HEK293 (cell line): Measurements from ENCODE around the gene GNG7.

ENCODE experiments used
- BCL11A ChIP-seq: fragments of 450-650 bp; formaldehyde crosslinking; IDR thresholded peaks from 2 replicates; pipeline ENCODE4 v1.5.1; 2016; ENCODE audit warnings: low read depth, missing biosample characterization, missing genetic modification characterization
- KLF1 ChIP-seq: fragments of 450-650 bp; formaldehyde crosslinking; IDR thresholded peaks from 2 replicates; pipeline ENCODE4 v1.5.1; 2016; ENCODE audit warnings: missing biosample characterization, missing genetic modification characterization
- ZBTB20 ChIP-seq: fragments of 450-650 bp; formaldehyde crosslinking; IDR thresholded peaks from 2 replicates; pipeline ENCODE4 v1.5.1; 2016; ENCODE audit warnings: missing biosample characterization, missing genetic modification characterization
- ZFP37 ChIP-seq: fragments of 450-650 bp; formaldehyde crosslinking; IDR thresholded peaks from 2 replicates; pipeline ENCODE4 v1.5.1; 2016; ENCODE audit warnings: missing biosample characterization, missing genetic modification characterization
- ZNF140 ChIP-seq: fragments of 450-650 bp; formaldehyde crosslinking; IDR thresholded peaks from 2 replicates; pipeline ENCODE4 v1.5.1; 2016; ENCODE audit warnings: missing biosample characterization, missing genetic modification characterization
- ZNF324 ChIP-seq: fragments of 450-650 bp; formaldehyde crosslinking; IDR thresholded peaks from 2 replicates; pipeline ENCODE4 v1.5.1; 2016; ENCODE audit warnings: missing biosample characterization, missing genetic modification characterization
- ZNF350 ChIP-seq: fragments of 450-650 bp; formaldehyde crosslinking; IDR thresholded peaks from 2 replicates; pipeline ENCODE4 v1.5.0; 2017; ENCODE audit warnings: missing biosample characterization, mild to moderate bottlenecking, missing genetic modification characterization
- ZNF366 ChIP-seq: fragments of 450-650 bp; formaldehyde crosslinking; conservative IDR thresholded peaks from 2 replicates; pipeline ENCODE4 v1.5.1; 2016; ENCODE audit warnings: missing biosample characterization, missing genetic modification characterization
- ZNF629 ChIP-seq: fragments of 450-650 bp; formaldehyde crosslinking; IDR thresholded peaks from 2 replicates; pipeline ENCODE4 v1.5.1; 2017; ENCODE audit warnings: missing biosample characterization, missing genetic modification characterization
- ZNF654 ChIP-seq: fragments of 450-650 bp; formaldehyde crosslinking; IDR thresholded peaks from 2 replicates; pipeline ENCODE4 v1.5.1; 2016; ENCODE audit warnings: low read depth, missing biosample characterization, missing genetic modification characterization
- ZNF660 ChIP-seq: fragments of 450-650 bp; IDR thresholded peaks from 2 replicates; pipeline ENCODE4 v1.5.1; 2018; ENCODE audit warnings: missing biosample characterization, mild to moderate bottlenecking, missing genetic modification characterization
- TF ChIP-seq, protein P1 (sequence below): fragments of 450-650 bp; formaldehyde crosslinking; IDR thresholded peaks from 2 replicates; pipeline ENCODE4 v1.5.1; 2016; ENCODE audit warnings: missing biosample characterization, missing genetic modification characterization
- TF ChIP-seq, protein P2 (sequence below): fragments of 450-650 bp; formaldehyde crosslinking; IDR thresholded peaks from 2 replicates; pipeline ENCODE4 v1.5.1; 2016; ENCODE audit warnings: missing biosample characterization, missing genetic modification characterization
- TF ChIP-seq, protein P3 (sequence below): fragments of 450-650 bp; formaldehyde crosslinking; IDR thresholded peaks from 2 replicates; pipeline ENCODE4 v1.5.1; 2017; ENCODE audit warnings: missing biosample characterization, missing genetic modification characterization
- TF ChIP-seq, protein P4 (sequence below): fragments of 450-650 bp; formaldehyde crosslinking; IDR thresholded peaks from 2 replicates; pipeline ENCODE4 v1.5.1; 2016; ENCODE audit warnings: missing biosample characterization, missing genetic modification characterization
- TF ChIP-seq, protein P5 (sequence below): fragments of 450-650 bp; formaldehyde crosslinking; IDR thresholded peaks from 2 replicates; pipeline ENCODE4 v1.5.1; 2017; ENCODE audit warnings: missing biosample characterization, missing genetic modification characterization
- TF ChIP-seq, protein P6 (sequence below): fragments of 450-650 bp; formaldehyde crosslinking; IDR thresholded peaks from 2 replicates; pipeline ENCODE4 v1.5.1; 2017; ENCODE audit warnings: missing biosample characterization, missing genetic modification characterization
- TF ChIP-seq, protein P7 (sequence below): fragments of 450-650 bp; formaldehyde crosslinking; IDR thresholded peaks from 2 replicates; pipeline ENCODE4 v1.5.1; 2016; ENCODE audit warnings: missing biosample characterization, missing genetic modification characterization

Gene GNG7

DNA sequence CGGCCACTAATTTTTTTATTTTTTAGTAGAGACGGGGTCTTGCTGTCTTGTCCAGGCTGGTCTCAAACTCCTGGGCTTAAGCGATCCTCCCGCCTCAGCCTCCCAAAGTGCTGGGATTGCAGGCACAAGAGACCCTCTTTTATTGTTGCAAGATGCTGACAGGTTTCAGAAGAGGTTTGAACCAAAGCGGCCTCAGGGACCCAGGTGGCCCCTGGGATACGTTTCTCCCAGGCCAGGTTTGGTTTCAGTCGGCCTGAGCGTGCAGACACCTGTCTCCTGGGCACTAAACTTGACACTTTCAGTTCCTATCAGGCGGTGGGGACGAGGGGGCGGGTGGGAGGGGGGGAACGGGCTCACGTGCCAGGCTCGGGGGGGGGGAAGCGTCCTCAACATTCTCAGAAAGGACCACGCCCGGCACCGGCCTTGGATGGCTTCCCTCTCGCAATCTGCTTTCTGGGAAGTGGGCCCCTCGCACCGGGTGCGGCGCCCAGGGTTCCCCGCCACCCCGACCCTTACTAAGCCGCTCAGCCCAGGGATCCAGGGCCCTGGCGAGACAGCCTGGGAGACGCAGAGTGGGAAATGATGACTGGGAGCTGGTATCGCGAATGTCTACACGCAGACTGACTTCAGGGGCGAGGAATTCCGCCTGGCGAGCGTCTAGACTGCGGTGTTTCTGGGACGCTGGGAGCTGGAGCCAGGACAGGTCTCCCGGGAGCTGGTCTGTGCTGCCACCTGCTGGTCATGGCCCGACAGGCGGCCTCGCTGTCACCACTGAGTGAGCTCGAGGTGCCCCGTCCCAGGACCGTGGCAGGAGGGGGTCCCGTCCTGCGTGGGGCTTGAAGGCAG lies 91.6 kb downstream of the GNG7 start (continued):
- TF ChIP-seq ZNF140 (no peak), ZNF366 (no peak), ZNF660 (tag by site-specific recombination) (peak; percentile 85), ZFP37 (tag by site-specific recombination) (peak; percentile 57; the same call in 1 of the 2 replicates), BCL11A (tag by site-specific recombination) (peak; percentile 24; the same call in 1 of the 2 replicates), ZNF324 (peak; percentile 55; the same call in 1 of the 2 replicates), KLF1 (tag by site-specific recombination) (peak; percentile 63), ZNF350 (tag by site-specific recombination) (no peak), ZBTB20 (tag by site-specific recombination) (peak; percentile 87), ZNF654 (tag by site-specific recombination) (peak; percentile 97), ZNF629 (tag by site-specific recombination) (peak; percentile 63)
- TF ChIP-seq, protein P1, sequence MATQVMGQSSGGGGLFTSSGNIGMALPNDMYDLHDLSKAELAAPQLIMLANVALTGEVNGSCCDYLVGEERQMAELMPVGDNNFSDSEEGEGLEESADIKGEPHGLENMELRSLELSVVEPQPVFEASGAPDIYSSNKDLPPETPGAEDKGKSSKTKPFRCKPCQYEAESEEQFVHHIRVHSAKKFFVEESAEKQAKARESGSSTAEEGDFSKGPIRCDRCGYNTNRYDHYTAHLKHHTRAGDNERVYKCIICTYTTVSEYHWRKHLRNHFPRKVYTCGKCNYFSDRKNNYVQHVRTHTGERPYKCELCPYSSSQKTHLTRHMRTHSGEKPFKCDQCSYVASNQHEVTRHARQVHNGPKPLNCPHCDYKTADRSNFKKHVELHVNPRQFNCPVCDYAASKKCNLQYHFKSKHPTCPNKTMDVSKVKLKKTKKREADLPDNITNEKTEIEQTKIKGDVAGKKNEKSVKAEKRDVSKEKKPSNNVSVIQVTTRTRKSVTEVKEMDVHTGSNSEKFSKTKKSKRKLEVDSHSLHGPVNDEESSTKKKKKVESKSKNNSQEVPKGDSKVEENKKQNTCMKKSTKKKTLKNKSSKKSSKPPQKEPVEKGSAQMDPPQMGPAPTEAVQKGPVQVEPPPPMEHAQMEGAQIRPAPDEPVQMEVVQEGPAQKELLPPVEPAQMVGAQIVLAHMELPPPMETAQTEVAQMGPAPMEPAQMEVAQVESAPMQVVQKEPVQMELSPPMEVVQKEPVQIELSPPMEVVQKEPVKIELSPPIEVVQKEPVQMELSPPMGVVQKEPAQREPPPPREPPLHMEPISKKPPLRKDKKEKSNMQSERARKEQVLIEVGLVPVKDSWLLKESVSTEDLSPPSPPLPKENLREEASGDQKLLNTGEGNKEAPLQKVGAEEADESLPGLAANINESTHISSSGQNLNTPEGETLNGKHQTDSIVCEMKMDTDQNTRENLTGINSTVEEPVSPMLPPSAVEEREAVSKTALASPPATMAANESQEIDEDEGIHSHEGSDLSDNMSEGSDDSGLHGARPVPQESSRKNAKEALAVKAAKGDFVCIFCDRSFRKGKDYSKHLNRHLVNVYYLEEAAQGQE (tag by site-specific recombination), result 0 out of 2 replicates have a peak, but pooled peaks have one; percentile 26
- TF ChIP-seq, protein P2, sequence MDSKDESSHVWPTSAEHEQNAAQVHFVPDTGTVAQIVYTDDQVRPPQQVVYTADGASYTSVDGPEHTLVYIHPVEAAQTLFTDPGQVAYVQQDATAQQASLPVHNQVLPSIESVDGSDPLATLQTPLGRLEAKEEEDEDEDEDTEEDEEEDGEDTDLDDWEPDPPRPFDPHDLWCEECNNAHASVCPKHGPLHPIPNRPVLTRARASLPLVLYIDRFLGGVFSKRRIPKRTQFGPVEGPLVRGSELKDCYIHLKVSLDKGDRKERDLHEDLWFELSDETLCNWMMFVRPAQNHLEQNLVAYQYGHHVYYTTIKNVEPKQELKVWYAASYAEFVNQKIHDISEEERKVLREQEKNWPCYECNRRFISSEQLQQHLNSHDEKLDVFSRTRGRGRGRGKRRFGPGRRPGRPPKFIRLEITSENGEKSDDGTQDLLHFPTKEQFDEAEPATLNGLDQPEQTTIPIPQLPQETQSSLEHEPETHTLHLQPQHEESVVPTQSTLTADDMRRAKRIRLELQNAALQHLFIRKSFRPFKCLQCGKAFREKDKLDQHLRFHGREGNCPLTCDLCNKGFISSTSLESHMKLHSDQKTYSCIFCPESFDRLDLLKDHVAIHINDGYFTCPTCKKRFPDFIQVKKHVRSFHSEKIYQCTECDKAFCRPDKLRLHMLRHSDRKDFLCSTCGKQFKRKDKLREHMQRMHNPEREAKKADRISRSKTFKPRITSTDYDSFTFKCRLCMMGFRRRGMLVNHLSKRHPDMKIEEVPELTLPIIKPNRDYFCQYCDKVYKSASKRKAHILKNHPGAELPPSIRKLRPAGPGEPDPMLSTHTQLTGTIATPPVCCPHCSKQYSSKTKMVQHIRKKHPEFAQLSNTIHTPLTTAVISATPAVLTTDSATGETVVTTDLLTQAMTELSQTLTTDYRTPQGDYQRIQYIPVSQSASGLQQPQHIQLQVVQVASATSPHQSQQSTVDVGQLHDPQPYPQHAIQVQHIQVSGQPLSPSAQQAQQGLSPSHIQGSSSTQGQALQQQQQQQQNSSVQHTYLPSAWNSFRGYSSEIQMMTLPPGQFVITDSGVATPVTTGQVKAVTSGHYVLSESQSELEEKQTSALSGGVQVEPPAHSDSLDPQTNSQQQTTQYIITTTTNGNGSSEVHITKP (tag by site-specific recombination), result peak; percentile 32; the same call in 1 of the 2 replicates
- TF ChIP-seq, protein P3, sequence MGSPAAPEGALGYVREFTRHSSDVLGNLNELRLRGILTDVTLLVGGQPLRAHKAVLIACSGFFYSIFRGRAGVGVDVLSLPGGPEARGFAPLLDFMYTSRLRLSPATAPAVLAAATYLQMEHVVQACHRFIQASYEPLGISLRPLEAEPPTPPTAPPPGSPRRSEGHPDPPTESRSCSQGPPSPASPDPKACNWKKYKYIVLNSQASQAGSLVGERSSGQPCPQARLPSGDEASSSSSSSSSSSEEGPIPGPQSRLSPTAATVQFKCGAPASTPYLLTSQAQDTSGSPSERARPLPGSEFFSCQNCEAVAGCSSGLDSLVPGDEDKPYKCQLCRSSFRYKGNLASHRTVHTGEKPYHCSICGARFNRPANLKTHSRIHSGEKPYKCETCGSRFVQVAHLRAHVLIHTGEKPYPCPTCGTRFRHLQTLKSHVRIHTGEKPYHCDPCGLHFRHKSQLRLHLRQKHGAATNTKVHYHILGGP (tag by site-specific recombination), result no peak
- TF ChIP-seq, protein P4, sequence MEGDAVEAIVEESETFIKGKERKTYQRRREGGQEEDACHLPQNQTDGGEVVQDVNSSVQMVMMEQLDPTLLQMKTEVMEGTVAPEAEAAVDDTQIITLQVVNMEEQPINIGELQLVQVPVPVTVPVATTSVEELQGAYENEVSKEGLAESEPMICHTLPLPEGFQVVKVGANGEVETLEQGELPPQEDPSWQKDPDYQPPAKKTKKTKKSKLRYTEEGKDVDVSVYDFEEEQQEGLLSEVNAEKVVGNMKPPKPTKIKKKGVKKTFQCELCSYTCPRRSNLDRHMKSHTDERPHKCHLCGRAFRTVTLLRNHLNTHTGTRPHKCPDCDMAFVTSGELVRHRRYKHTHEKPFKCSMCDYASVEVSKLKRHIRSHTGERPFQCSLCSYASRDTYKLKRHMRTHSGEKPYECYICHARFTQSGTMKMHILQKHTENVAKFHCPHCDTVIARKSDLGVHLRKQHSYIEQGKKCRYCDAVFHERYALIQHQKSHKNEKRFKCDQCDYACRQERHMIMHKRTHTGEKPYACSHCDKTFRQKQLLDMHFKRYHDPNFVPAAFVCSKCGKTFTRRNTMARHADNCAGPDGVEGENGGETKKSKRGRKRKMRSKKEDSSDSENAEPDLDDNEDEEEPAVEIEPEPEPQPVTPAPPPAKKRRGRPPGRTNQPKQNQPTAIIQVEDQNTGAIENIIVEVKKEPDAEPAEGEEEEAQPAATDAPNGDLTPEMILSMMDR (tag by site-specific recombination), result peak; percentile 95
- TF ChIP-seq, protein P5, sequence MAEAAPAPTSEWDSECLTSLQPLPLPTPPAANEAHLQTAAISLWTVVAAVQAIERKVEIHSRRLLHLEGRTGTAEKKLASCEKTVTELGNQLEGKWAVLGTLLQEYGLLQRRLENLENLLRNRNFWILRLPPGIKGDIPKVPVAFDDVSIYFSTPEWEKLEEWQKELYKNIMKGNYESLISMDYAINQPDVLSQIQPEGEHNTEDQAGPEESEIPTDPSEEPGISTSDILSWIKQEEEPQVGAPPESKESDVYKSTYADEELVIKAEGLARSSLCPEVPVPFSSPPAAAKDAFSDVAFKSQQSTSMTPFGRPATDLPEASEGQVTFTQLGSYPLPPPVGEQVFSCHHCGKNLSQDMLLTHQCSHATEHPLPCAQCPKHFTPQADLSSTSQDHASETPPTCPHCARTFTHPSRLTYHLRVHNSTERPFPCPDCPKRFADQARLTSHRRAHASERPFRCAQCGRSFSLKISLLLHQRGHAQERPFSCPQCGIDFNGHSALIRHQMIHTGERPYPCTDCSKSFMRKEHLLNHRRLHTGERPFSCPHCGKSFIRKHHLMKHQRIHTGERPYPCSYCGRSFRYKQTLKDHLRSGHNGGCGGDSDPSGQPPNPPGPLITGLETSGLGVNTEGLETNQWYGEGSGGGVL (tag by site-specific recombination), result peak; percentile 22; the same call in 1 of the 2 replicates
- TF ChIP-seq, protein P6, sequence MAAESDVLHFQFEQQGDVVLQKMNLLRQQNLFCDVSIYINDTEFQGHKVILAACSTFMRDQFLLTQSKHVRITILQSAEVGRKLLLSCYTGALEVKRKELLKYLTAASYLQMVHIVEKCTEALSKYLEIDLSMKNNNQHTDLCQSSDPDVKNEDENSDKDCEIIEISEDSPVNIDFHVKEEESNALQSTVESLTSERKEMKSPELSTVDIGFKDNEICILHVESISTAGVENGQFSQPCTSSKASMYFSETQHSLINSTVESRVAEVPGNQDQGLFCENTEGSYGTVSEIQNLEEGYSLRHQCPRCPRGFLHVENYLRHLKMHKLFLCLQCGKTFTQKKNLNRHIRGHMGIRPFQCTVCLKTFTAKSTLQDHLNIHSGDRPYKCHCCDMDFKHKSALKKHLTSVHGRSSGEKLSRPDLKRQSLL (tag by site-specific recombination), result peak; percentile 94
- TF ChIP-seq, protein P7, sequence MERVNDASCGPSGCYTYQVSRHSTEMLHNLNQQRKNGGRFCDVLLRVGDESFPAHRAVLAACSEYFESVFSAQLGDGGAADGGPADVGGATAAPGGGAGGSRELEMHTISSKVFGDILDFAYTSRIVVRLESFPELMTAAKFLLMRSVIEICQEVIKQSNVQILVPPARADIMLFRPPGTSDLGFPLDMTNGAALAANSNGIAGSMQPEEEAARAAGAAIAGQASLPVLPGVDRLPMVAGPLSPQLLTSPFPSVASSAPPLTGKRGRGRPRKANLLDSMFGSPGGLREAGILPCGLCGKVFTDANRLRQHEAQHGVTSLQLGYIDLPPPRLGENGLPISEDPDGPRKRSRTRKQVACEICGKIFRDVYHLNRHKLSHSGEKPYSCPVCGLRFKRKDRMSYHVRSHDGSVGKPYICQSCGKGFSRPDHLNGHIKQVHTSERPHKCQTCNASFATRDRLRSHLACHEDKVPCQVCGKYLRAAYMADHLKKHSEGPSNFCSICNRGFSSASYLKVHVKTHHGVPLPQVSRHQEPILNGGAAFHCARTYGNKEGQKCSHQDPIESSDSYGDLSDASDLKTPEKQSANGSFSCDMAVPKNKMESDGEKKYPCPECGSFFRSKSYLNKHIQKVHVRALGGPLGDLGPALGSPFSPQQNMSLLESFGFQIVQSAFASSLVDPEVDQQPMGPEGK (tag by site-specific recombination), result peak; percentile 53
